ENCODE data around the gene WNT7A. TPM values are rescaled to one million over a fixed set of nuclear protein-coding genes. Genes with fewer than 3 reads are reported as not detected.

The WNT7A gene
- total RNA-seq, 1 donor from 2014 or later, result under 0.01 TPM

GRCh38 chr3:13825821-13826220 lies 54.0 kb downstream of the WNT7A start:
- DNase-seq, result no peak

- DNase-seq, result no peak
Observed at GRCh38 chr3:13825311-13825579, 54.6 kb downstream of the WNT7A start.

GRCh38 chr3:13824521-13825310 lies 55.2 kb downstream of the WNT7A start:
- DNase-seq, result no peak

DNA sequence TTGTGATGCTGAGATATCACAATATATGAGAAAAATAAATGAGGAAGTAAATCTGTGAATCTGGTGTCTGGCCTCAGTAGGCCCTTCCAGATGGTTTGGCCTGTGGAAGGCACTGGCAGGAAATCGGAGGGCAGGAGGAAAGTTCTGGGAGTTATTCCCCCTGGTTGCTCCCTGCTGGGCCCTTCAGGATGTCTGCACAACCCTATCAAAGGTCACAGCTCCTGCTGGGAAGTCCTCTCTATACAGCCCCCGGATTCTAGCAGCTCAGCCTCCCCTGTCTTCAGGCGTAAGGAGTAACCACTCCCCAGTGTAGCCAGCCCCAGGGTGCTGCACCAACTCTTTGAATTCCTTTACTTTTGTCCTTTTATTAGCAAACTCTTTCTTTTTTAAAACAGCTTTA lies 56.2 kb downstream of the WNT7A start:
- DNase-seq, result no peak

DNA sequence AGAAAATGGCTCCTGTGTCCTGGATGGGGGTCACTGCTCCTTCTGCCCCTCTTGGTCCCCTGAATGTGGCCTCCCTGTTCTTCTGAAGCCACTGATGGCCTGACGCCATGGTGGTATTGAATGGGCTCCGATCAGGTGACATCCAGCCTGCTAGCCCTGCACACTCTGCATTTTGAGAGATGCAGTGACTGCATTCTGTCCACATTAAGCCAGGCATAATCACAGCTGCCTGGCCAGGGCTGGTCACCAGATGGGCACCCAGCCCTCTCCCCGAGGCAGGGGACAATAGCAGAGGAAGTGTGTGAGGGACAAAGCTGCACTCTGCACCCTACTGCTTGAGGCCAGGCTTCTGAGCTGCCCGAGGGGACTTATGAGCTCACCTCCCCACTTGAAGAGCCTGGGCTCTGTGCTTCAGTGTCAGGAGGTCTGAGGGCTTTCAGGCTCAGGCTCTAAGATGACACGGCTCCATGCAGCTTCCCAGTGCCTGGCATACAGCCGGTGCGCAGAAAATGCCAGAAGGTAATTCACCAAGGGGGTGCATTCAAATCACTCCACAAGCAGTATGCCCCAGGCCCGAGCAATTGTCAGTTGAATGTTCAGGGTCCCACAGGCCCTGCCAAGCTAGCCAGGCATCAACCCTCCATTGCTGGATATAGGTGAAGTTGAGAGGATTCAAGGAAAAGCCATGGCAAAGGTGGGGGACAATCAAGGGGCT lies 56.8 kb downstream of the WNT7A start:
- no peak for DNase-seq

- no peak for DNase-seq
Observed at GRCh38 chr3:13822042-13822441, 57.8 kb downstream of the WNT7A start.

DNA sequence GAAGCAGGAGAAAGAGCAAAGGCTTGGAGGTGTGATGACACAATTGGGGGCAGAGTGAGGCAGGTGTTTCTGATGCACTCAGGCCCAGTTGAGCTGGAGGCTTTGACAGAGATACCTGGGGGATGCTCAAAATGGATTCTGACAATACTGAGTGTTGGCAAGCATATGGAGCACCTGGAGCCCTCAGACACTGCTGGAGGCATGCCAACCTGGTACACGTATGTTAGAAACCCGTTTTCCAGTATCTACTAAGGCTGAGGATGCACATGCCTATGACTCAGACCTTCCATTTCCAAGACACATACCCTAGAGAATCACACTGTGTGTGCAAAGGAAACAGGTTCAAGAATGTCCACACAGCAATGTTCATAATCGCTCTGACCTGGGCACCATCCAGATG lies 58.7 kb downstream of the WNT7A start:
- DNase-seq, result no peak

- DNase-seq, result no peak
Observed at GRCh38 chr3:13818919-13819318, 61.0 kb downstream of the WNT7A start.

DNA sequence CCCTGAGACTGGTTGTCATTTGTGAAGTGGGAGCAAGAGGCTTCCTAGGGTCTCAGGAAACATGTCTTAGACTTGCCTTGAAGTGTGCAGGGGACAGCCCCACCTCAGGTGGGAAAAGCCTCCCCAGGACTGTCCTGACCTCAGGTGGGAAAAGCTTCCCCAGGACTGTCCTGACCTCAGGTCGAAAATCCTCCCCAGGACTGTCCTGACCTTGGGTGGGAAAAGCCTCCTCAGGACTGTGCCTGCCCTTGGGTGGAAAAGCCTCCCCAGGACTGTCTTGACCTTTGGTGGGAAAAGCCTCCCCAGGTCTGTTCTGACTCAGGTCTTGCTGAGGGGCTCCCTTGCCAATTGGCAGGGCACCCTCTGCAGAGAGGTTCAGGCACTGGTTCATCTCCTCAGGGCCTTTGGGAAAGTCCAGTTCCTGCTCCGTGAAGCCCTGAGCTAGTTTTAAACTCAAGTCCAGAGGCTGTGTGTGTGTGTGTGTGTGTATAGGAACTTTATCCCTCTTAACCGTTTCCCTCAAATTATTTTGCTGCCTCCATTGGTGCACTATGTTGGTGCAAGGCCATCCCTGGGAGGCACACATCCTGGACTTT lies 64.7 kb downstream of the WNT7A start:
- no peak for DNase-seq

GRCh38 chr3:13812034-13812471 lies 67.8 kb downstream of the WNT7A start:
- DNase-seq, result no peak

GRCh38 chr3:13811614-13812013 lies 68.3 kb downstream of the WNT7A start:
- DNase-seq, result no peak

- no peak for DNase-seq
Observed at GRCh38 chr3:13808550-13808949, 71.3 kb downstream of the WNT7A start.

DNA sequence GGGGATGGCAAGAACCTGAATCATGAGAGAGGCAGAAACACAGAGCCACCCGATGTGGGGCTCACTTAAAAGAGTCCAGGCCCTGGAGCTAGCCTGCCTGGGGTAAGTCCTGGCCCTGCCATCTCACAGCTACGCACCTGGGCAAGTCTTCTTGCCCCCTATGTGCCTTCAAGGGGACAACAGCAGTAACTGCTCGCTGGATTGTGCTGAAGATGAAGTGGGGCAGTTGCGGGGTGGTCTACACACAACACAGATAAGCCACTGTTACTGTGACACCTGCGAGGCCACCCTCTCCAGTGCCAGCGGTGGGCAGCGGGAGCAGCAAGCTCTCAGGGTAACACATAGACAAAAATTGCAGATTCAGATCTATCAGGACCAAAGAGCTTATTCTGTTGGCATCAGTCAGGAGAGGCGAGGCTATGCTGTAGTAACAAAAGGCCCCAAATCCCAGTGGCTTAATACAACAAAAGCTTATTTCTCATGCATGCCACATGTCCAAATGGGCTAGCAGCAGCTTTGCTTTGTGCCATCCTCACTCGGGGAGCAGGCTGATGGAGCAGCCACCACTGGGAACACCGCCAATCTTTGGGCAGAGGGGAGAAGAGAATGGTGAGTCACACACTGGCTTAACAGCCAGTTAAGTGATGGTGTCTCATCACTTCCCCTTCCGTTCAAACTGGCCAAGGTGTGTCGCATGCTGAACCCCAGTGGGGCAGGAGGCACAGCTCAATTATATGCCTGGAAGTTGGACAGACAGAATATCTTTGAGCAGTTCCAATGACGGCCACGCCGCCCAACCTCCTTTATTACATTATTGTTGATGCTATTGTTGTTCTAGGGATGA lies 78.3 kb downstream of the WNT7A start:
- DNase-seq, result peak; percentile 7

GRCh38 chr3:13800064-13800463 lies 79.8 kb downstream of the WNT7A start:
- no peak for DNase-seq

GRCh38 chr3:13798401-13798800 lies 81.5 kb downstream of the WNT7A start:
- no peak for DNase-seq

DNA sequence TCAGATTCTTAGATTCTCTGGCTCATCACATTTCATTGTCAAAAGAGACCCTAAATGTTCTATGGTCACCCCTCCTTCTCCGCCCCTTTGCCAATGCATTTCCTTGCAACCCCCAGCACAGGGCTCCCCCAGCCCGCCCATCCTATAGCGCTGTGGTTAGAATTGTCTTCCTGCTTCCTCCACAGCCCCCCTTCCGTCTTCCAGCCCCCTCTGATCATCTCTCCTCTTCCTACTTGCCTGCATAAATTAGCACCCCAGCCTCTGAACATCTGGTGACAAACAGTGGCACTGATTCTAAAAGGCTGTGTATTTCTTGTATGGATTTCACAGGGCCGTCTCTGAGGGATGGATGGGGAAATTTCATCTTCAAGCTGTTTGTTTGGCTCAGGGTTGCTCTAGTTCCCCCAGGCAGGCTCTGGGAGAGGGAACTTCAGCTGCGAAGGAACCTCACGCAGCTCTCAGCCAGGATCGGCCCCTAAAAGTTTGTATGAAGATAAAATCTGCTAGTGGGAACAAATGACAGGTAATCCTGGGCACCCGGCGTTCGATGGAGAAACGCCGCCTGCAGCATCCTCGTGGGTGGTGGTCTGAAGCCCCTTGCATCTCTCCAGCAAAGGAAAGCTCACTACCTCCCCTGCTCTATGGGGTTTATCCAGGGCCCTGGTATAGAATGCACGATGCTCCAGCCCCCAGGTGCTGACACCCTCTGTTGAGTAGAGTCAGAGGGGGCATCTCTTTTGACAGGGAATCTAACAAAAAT lies 83.0 kb downstream of the WNT7A start:
- no peak for DNase-seq

GRCh38 chr3:13795816-13796215 lies 84.1 kb downstream of the WNT7A start:
- no peak for DNase-seq

DNA sequence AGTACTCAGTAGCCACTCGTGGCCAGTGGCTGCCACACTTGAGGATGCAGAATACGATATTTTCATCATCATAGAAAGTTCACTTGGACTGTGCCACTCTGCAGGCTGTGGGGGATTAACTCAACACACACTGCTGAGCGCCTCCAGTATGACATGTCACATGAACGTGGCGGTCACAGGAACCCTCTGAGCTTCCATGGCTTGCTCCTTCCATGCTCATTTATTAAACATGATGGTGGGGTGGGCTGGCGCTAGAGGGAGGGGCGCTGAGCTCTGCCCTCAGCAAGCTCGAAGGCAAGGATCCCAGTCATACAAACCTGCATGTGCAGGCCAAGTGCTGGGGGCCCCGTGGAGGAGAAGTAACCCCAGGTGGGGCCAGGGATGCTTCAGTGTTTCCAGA lies 85.5 kb downstream of the WNT7A start:
- no peak for DNase-seq

GRCh38 chr3:13793451-13793850 lies 86.4 kb downstream of the WNT7A start:
- no peak for DNase-seq

GRCh38 chr3:13792512-13793371 lies 87.1 kb downstream of the WNT7A start:
- no peak for DNase-seq

DNA sequence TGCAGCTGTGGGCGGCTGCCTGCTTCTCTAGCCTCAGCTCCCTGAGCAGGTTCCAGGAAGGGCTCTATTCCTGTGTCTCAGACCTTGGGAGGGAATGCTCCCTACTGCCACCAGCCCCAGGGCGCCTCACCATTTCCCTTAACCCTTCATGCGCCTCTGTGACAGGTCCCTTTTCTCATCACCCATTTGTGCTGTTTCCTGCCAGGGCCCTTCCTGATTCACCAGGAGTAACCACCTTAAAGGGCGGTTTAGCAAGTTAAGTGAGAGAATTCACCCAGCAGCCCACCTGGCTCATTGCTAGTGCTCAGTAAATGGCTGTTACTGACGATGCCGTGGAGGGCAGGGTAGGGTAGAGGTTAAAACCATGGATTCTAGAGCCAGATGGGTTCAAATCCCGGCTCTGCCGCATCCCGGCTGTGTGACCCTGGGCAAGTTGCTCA lies 87.8 kb downstream of the WNT7A start:
- DNase-seq, result no peak

Measured in dermis blood vessel endothelial cell (primary cell).